Erythroblast (primary cell): ENCODE data around the gene SCAI.

Experiments used
- GATA1 ChIP-seq: IDR thresholded peaks from 2 replicates; pipeline ENCODE4 v1.6.1; 2011; ENCODE audit warnings: low read depth, mild to moderate bottlenecking, control low read depth, low read length, moderate library complexity
- POLR2A ChIP-seq: IDR thresholded peaks from 2 replicates; pipeline ENCODE4 v1.6.1; 2011; ENCODE audit warnings: mild to moderate bottlenecking, low read length

- TF ChIP-seq POLR2A: no peak
- no peak for TF ChIP-seq GATA1
Observed at GRCh38 chr9:125146247-125146646, 2.9 kb upstream of the SCAI start.
